SKM-1 (cell line): ENCODE data around the gene DDX10.
A peak's percentile ranks its signal among the peaks of the same experiment; 100 is the strongest.
"Not testable (repeated sequence)": the region's sequence is repeated elsewhere in the genome, so short reads cannot be mapped to it uniquely, and the experiment has no call there.

Experiments
- DNase-seq: peaks from one replicate; lab custom pipeline; 2025; ENCODE audit not compliant: unreplicated experiment; lab: John Stamatoyannopoulos, UW

The DDX10 gene

DNA sequence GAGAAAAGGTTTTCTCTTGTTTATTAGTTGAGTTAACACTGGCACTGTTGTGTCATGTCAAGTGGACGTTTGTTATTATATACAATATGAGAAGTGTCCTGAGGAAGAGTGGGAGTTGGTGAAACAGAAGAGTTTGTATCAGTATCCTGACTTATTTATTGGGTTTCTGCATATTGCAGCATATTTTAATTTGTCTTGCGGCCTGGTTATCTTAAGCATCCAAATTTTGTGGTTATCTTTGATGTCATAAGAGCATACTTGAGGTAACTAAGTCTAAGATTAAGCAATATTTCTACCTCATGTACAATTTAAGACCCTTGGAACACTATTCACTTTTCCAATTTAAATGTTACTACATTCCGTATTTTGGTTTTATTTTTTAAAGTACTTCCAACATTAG, 103.5 kb downstream of the DDX10 start:
- no peak for DNase-seq

DNA sequence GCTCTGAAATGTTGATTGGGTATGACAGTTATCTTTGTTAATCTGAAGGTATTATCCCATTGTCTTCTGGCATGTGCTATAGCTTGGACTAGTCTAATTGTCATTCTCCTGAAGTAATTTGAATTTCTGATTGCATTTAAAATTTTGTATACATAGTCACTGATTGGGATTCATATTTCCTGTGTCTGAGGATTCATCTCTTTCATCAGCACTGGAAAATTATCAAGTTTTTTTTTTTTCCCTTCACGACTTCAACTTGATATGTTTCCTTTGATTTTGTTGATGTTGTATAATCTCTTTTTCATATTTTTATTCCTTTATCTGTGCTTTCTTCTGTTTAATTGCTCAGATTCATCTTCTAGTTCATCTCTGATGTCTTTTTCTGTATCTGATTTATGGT, 104.1 kb downstream of the DDX10 start:
- no peak for DNase-seq

DNA sequence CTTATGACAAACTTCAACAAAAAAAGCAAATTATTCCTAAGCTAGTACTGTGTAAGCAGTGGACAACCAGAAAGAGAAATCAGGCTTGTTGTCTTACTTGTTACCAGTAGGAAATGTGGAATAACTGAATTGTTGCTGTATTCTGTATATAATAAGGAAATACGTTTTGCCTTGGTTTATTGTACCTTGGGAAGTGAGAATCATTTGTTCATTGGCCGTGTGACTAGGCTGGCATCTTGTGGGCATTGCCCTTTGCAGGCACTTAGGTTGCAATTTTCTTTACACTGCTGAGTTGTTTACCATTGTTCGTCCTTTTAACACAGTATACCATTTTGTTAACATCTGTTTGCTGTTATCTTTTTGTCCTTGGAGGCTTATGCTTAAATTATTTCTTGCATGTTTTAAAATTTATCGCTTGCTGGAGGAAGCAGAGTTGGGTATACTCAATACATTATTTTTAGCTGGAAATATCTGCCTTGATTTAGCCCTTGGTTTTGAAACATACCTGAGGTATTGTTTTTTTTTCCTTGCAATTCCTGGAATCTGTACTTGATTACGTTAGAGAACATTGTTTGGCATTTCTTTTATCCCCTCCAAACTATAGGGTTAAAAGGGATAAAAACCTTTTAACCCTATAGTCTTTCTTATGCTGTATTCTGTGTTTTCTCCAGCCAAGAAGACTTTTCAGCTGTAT, 109.3 kb downstream of the DDX10 start:
- no peak for DNase-seq

DNA sequence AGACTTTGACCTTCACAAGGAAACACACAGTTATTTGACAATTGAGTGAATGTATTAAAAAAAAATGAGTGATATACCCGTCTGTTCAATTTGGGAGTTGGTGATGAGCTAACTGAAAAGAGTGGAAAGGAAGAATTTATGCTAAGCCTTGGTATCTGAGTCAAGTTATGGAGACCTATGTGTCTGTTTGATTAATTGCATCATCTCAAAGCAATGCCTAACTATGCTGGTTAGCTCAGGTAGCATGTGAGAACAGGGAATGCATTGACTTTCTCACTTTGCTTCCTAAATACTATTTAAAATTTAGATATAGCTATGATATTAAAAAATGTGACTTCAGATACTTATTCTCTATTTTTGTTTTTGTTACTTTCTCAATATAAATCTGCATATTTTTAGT, 110.5 kb downstream of the DDX10 start:
- DNase-seq: no peak

DNA sequence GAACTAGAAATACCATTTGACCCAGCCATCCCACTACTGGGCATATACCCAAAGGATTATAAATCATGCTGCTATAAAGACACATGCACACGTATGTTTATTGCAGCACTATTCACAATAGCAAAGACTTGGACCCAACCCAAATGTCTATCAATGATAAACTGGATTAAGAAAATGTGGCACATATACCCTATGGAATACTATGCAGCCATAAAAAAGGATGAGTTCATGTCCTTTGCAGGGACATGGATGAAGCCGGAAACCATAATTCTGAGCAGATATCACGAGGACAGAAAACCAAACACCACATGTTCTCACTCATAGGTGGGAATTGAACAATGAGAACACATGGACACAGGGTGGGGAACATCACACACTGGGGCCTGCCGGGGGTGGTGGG, 114.3 kb downstream of the DDX10 start:
- not testable (repeated sequence) for DNase-seq

DNA sequence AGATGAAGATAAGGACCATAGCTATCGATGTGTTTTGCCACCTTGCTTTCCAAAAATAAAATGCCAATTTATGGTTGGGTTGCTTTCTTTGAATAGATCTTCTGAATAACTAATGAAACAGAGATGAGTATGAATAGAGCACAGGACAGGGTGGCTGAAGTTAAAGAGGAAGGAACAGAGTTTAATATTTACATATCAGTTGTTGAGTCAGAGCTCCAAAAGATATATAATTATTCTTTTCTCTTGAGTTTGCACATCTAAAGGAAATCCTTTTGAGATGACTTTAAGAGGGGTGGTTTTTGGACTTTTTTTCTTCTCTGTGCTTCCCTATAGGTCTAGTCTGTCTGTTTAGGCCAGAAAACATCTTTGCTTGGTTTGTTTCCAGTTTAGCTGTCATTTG, 115.2 kb downstream of the DDX10 start:
- DNase-seq: no peak

DNA sequence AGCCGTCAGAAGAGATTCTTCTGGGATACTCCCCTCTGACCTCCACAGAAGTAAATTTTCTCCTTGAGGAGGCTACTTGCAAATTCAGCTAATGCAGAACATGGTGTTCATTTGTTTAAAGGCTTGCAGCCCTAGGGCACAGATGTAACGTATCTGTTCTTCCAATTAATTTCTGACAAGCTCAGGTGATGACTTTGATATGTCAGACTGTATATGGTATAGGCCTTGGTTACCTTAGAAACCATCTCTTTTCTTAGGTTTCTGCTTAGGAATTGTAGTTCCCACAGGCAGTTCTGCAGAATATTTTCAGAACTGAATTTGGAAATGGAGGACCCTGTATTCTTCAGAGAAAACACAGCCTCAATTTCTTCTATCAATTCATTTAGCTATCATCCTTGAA, 117.1 kb downstream of the DDX10 start:
- no peak for DNase-seq

DNA sequence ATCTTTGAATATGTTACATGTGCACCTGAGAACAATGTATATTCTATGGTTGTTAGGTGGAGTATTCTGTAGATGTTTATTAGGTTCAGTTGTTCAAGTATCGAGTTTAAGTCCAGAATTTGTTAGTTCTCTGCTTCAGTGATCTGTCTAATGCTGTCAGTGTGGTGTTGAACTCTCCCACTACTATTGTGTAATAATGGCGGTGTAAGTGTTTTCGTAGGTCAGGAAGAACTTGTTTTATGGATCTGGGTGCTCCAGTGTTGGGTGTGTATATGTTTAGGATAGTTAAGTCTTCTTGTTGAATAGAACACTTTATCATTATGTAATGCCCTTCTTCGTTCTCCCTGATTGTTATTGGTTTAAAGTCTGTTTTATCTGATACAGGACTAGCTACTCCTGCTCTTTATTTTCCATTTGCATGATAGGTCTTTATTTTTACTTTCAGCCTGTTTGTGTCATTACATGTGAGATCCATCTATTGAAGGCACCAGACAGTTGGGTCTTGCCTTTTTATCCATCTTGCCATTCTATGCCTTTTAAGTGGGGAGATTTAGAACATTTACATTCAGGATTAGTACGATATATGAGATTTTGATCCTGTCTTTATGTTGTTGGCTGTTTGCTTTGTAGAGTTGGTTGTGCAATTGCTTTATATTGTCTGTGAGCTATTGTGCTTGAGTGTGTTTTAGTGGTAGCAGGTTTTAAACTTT, 121.6 kb downstream of the DDX10 start:
- no peak for DNase-seq

DNA sequence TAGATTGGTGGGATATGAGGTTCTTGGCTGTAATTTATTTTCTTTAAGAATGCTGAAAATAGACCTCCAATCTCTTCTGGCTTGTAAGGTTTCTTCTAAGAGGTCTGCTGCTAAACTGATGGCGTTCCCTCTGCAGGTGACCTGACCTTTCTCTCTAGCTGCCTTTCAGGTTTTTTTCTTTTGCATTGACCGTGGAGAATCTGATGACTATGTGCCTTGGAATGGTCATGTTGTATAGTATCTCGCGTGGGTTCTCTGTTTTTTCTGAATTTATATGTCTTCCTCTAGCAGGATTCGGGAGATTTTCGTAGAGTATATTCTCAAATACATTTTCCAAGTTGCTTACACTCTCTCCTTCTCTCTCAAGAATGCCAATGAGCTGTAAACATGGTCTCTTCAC, 122.2 kb downstream of the DDX10 start:
- DNase-seq: no peak

DNA sequence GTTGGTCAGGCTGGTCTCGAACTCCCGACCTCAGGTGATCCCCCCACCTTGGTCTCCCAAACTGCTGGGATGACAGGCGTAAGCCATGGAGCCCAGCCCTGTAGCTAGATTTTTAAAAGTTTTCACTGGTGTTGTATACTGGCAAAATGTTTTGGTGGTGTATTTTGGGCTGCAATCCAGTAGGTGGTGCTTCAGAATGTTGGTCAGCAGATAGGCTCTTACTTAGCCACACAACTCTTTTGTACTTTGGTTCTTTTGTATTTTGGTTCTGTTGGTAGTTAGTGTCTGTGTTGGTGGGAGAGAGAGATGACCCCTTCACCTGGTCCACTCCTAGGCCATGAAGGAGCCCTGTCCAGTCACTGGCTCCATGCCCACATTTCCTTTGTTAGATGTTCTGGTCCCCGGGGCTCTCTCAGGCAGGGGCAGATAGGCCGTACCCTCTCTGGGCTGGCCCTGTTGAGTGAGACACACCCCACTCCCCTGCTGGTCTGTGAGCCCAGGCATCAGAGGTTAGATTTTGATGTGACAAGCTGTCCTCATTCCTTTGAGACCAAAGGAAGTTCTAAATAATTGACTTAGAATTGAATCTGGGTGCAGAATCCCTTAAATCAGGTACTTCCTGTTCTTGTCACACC, 123.8 kb downstream of the DDX10 start:
- DNase-seq: peak; percentile 2

DNA sequence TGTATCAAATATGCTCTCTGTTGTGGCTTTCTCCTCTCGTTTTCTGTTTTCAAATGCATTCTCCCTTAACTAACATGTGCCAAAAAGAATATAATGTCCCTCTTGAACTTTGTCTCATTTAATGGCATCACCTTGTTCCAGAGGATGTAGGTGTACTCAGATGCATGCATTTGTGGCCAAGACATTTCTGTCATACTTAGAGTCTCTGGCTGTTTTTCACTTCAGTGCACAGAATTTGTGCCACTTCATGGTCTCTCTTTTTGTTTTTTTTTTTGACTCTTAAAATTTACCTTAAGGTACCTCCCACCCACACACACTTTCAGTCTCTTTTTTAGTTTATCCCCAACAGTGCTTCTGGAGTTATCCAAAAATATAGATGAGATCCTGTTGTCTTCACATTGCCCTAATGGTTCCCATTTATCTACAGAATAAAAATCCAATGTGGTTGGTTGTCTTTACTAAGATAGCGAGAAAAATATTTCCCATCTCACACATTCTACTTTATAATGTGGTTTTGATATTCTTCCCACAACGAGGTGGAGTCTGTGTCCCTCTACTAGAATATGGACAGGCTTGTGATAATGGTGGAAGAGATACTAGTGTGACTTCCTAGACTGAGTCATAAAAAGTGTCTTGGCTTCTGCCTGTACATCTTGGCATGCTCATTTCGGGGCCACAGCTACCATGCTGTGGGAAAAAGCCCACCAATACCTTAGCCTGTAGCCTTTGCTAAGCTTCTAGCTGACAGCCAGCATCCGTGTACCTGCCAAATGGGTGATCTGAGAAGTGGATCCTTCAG, 125.8 kb downstream of the DDX10 start:
- DNase-seq: no peak

DNA sequence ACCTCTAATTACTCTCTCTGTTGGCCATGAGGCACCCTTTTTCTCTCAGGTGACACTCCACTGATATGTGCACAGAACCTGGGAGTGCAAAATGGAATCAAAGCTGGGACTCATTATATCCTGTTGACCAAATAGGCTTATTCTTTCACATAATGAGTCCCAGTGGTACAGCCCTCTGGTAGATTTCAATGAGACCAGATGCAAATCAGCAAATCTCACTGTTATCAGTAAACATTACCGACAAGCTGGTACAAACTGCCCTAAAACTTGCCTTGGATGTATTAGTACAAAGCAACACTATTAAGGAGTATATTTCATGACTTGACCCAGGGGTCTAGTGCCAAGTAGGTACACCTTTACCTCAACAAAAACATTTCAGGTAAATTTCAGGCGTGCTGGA, 128.3 kb downstream of the DDX10 start:
- no peak for DNase-seq

DNA sequence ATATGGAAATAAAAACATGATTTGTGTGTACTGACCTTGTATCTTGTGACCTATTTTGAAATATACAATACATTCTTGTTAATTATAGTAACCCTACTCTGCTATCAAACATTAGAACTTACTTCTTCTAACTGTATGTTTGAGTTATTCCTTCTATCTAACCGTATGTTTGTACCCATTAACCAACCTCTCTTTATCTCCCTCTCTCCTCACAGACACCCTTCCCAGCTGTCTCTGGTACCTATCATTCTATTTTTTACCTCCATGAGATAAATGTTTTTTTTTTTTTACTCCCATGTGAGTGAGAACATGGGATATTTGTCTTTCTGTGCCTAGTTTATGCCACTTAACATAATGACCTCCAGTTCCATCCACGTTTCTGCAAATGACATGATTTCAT, 128.7 kb downstream of the DDX10 start:
- DNase-seq: no peak

DNA sequence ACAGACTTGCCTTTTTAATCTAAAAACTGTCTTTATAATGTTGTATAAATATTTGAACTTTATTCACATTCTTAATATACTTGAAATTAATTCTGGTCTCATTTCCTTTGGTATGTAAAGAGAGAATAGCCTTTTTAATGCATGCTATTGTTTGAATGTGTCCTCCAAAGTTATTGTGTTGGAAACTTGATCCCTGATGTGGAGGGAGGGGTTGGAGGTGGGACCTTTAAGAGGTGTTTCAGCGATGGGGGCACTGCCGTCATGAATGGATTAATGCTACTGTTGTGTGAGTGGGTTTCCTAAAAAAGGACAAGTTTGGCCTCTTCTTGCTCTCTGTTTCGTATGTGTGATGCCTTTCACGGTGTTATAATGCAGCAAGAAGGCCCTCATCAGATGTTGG, 131.7 kb downstream of the DDX10 start:
- no peak for DNase-seq

DNA sequence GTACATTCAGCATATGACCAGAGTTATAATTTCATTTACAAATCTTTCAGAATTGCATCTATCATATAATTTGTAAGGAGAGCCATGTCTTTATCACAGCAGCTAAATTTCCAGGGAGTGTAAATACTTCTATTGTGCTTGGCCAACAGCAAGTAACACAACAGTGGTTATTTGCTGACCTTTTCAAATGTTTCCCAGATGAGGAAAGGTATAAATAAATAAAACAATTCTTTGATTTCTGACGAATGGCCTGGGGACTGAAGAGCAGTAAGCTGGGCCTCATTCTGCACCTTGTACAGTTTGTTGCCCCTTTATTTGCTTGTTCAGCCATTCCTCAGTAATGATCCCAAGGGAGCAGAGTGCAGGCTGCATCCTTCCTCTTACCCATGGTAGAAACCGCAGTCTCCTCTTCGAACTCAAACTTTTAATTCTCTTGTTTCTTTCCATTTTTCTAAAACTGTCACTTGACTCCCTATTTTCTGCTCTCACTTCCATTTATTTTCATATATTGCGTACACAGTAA, 132.8 kb downstream of the DDX10 start:
- DNase-seq: no peak

DNA sequence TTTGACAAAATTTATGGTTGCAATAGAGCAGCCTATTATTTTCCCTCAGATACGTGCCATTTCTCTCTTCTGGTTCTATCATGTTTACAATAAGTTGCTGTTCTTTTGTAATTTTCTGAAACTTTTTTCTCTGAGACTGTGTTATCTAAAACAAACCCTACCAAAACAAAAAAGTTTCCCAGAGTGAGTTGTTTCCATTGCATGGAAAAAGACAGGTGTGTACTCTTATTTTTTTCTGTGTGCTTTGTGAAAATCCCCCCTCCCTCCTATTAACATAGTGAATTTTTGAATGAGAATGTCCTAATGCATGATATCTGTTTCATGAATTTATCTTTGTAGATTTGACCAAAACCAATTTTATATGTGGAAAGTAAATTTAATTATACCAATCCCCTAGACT, 137.6 kb downstream of the DDX10 start:
- DNase-seq: no peak

DNA sequence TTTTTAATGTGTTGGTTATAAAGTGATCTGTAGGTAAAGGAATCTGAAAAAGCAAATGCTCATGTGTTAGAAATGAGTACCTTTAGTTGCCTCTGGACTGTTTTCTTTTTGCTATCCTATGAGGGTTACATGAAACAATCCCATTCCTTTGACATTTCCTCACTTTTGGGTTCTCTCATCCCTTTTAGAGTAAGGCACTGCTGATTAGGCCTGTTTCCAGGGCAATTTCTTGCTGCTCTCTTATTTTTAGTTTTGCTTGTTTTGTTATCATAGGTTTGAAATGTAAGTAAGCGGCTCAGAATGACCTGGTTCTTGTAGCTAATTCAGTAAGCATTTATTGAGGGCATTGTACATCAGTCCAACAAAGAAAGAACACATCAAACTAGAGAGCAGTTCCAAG, 138.9 kb downstream of the DDX10 start:
- DNase-seq: no peak

DNA sequence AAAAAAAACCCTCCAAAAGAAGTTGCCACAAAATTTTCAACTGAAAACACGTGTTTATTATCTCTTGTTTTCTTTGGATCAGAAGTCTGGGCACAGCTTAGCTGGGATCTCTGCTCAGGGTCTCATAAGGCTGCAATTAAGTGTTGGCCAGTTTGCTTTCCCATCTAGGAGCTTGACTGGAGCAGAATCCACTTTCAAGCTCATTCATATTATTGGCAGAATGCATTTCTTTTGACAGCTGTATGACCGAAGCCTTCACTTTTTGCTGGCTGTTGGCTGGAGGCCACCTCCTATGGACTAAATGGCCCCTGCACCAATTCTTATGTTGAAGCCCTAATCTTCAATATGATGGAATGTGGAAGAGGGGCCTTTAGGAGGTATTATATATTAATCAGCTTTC, 139.6 kb downstream of the DDX10 start:
- DNase-seq: no peak

DNA sequence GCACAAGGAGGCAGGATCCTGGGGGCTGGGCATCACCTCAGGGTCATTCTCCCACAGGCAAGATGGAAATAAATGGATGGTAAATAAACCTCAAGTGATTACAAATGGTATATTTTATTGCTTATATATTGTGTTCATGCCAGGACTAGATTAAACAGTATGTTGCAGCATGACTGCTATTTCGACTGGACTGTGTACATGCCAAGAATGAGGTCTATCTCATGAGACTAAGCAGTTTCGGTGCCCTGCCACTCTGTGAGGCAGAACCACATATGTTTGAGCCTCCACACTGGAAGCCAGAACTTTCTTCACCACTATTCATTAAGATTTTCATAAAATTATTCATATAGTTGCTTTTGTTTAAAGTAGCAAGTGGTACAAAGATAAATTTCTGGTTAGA, 140.2 kb downstream of the DDX10 start:
- no peak for DNase-seq

DNA sequence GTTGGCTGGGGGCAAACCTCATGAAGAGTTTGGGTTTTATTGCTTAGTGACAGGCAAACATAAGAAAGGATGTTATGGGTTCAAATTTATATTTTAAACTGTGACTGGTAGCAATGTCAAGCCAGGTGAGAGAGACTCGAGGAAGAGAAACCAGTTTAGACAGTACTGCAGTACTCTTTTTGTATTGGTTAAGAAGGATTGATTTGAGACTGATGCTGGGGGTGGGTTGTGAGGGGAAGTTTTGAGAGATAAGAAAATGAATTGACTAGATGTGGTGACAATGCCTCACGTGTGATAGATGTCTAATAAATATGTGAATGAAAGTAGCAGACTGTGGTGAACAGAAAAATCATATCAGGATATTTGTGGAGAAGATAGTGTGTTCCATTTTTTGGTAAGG, 142.4 kb downstream of the DDX10 start:
- DNase-seq: no peak

DNA sequence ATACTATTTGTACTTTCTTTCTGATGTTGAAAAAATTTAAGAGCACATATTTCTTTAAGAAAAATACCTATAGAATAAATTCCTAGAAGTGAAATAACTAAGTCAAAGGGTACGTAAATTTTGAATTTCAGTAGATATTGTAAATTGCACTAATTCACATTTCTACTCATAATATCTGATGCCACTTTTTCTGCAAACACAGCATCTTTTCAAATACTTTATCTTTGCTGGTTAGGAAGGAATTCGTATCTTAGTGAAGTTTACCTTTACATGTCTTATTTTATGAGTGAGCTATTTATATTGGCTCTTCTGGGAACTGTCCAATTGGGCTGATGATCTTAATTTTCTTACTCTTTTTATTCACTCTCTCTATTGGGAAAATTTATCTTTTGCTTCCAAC, 148.2 kb downstream of the DDX10 start:
- no peak for DNase-seq
